Endothelial cell of umbilical vein (primary cell): ENCODE data around the gene ANKS1A.

Source experiments
- CTCF ChIP-seq, 2 donors: IDR thresholded peaks; 1 replicate in 1 of 2; 2 replicates in 1 of 2; pipeline ENCODE4 v1.5.1; 2011; ENCODE audit warnings: low read length in 2 of 2, mild to moderate bottlenecking in 2 of 2, moderate library complexity in 2 of 2, control low read depth in 1 of 2, inconsistent platforms in 1 of 2, low read depth in 1 of 2; ENCODE audit not compliant: insufficient read depth in 1 of 2; ENCODE audit errors: extremely low read depth in 1 of 2
- EZH2 ChIP-seq: IDR thresholded peaks from 2 replicates; pipeline ENCODE4 v1.6.1; 2012; ENCODE audit warnings: borderline replicate concordance, low read depth, mild to moderate bottlenecking, moderate library complexity, low read length, inconsistent platforms; ENCODE audit not compliant: severe bottlenecking
- MAX ChIP-seq: IDR thresholded peaks from 2 replicates; pipeline ENCODE4 v1.6.1; 2011; ENCODE audit not compliant: insufficient read depth, insufficient read length
- POLR2A ChIP-seq: IDR thresholded peaks from 2 replicates; pipeline ENCODE4 v1.6.1; 2012; ENCODE audit warnings: low read depth, mild to moderate bottlenecking, control low read depth, low read length
- POLR2AphosphoS5 ChIP-seq: IDR thresholded peaks from 2 replicates; pipeline ENCODE4 v1.6.1; 2012; ENCODE audit warnings: low read depth, mild to moderate bottlenecking, control low read depth, low read length, moderate library complexity; ENCODE audit not compliant: insufficient read depth

GRCh38 chr6:35013701-35014100 is 124.6 kb downstream of the ANKS1A start:
- TF ChIP-seq CTCF (IDR thresholded peaks at IDR 0.05; ENCODE audit: extremely low read depth in 1 of 2, insufficient read depth in 1 of 2, low read depth in 1 of 2, low read length in 2 of 2) (no peak), EZH2 (no peak), POLR2A (no peak), POLR2AphosphoS5 (no peak), MAX (no peak)
